ENCODE data around the gene CISD1.
A peak's percentile ranks its signal among the peaks of the same experiment; 100 is the strongest.

CISD1 gene

DNA sequence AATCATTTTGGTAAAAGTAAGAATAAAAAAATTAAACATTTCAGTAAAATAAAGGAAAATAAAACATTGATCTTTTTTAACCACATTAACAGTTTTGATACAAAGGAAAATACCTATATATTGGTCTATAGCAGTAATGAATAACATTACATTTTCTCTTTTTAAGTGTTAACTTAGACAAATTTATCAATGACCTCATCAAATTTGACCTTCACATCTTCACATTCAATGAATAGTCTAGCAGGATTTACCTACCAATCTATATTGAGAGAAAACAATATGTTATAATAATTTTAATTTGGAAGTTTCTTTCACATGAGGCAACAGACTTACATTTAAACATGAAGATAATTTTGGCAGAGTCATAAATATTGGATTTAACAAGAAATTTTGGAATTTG is 47.9 kb downstream of the CISD1 start:
- peak; percentile 83 for FAIRE-seq

DNA sequence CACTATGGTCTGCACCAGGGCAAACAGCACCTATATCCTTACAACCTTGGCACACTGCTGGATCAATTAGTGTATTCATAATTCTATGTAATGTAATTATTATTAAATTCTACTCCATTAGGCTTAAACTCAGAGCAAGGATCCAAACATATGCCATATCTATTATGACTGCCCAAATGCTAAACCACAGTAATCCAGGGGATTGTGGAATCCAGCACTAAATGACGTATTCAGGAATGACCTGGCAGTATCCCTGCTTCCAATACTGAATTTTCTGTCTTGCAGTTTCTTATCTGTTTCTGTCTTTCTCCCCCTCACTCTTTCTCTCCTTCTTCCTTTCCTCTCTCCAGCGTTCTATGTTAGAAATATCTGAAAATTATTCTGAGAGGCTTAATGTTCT is 49.4 kb downstream of the CISD1 start:
- FAIRE-seq = no peak

DNA sequence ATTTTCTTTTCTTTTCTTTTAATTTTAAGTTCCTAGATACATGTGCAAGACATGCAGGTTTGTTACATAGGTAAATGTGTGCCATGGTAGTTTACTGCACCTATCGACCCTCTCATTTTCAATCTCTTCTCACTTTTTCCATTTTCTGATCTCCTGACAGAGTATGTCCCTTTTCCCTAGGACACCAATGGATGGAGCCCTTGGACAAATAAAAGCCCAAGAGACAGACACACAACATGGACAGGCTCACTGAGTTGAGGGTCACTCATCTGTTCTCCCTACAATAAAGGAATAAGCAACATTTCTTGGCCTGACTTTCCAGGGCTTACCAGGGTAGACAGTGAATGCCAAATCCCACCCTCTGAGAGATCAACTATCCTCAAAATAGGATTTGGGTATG is 50.6 kb downstream of the CISD1 start:
- no peak for FAIRE-seq

DNA sequence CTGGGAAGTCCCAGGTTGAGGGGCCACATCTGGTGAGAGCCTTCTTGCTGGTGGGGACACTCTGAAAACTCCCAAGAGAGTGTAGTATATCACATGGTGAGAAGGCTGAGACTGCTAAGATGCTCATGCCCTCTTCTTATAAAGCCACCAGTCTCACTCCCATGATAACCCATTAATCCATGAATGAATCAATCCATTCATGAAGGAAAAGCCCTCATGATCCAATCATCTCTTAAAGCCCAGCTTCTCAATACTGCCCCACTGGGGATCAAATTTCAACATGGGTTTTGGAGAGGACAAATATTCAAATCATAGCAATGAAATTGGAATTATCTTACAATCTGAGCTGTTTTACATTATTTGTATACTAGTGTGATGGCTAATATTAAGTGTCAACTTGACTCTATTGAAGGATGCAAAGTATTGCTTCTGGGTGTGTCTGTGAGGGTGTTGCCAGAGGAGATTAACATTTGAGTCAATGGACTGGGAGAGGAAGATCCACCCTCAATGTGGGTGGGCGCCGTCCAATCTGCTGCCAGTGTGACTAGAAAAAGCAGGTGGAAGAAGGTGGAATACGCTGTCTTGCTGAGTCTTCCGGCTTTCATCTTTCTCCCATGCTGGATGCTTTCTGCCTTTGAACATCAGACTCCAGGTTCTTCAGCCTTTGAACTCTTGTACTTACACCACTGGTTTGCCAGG is 51.5 kb downstream of the CISD1 start:
- FAIRE-seq = no peak

DNA sequence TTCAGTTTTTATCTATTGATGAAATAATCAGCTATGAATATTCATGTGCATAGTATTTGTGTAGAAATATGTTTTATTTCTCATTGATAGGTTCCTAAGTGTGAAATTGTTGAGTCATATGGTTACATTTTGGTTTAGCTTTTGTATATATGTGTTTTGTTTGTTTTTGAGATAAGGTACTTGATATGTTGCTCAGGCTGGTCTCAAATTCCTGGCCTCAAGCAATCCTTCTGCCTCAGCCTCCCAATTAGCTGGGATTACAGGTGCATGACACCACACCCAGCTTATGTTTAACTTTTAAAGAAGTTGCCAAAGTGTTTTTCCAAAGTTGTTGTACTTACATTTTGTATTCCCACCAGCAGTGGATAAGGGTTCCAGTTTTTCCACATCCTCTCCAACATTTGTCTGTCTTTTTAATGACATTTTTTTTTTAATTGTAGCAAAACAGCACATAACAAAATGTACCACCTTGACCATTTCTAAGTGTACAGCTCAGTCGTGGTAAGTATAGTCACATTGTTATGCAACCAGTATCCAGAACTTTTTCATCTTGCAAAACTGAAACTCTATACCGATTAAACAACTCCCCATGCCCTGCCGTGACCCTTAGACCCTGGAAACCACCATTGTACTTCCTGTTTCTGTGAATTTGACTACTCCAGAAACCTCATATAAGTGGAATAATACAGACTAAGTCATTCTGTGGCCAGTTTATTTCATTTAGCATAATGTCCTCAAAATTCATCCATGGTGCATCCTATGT is 53.3 kb downstream of the CISD1 start:
- no peak for FAIRE-seq

DNA sequence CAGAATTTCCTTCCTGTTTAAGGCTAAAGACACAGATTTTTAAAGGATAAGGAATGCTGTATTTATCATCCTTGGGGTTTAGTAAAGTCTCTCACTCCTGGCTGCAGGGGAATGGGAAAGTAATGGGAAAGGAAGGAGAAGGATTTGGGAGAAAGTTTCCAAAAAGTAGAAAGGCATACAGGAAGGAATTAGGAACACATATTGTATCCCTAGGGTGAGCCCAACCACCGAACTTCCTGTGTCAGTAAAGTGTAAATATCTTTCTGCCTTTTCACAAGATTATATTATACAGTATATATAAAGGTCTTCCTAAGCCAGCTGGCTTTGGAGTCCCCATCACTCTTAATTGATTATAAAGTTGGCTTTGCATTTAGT is 53.9 kb downstream of the CISD1 start:
- no peak for FAIRE-seq

DNA sequence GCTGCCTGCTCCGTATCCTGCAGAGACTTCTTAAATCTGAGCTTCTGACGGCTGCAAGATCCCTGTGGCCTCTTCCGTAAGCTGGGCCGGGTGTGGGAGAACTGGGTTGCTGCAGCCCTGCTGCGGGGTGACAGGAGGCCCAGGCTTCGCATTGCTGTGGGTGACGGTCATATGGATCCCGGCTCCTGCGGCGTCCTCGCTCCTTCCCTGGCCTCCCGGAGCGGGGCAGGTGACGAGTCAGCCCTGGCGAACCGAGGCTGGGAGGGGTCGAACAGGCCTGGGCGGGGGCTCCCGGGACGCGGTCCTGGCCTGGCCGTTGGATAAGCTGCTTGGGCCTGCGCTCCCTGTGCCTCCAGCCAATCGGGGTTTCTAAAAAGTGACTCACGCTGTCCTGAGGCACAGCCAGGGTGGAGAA is 58.0 kb downstream of the CISD1 start:
- no peak for FAIRE-seq

DNA sequence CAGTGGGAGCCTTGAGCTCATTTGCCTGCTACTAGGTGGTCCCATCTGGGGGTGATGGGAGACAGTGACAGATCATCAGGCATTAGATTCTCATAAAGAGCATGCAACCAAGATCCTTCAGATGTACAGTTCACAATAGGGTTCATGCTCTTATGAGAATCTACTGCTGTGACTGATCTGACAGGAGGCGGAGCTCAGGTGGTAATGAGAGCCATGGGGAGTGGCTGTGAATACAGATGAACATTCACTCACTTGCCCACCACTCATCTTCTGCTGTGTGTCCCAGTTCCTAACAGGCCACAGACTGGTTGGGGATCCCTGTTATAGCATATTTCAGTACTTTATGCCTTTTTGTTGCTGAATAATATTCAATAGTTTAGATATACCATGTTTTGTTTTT is 59.3 kb downstream of the CISD1 start:
- FAIRE-seq = no peak

DNA sequence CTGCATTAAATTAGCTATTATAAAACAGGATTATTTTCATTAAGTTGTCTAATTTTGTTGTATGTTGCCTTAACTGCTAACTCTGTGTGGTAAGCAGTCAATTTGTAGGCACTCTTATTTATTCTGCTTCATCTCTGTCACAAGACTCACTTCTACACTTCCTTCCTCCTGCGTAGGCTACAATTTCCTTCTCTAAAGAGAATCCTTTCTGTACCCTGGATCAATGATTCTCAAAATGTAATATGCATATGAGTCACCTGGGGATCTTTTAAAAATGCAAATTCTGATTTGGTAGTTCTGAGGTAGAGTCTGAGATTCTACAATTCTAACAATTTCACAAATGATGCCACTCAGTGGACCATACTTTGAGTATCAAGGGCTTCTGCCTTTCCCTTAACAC is 61.5 kb downstream of the CISD1 start:
- FAIRE-seq = no peak

DNA sequence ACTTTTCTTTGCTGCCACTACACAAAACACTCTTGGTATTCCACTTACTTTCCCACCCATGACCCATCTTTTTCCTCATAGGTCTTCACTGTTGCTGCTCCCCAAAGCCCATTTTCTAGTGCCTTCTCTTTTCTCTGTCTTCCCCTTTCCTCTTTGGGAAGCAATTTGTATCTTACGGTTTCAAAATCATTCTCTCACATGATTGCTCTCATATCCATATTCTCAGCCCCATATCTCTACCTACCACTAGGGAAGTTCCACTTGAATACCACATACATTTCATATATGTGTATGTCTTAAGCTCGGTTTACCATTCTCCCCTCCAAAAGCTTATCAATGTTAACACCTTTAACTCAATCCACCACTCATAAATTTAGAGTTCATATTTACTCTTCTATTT is 62.7 kb downstream of the CISD1 start:
- FAIRE-seq = no peak

DNA sequence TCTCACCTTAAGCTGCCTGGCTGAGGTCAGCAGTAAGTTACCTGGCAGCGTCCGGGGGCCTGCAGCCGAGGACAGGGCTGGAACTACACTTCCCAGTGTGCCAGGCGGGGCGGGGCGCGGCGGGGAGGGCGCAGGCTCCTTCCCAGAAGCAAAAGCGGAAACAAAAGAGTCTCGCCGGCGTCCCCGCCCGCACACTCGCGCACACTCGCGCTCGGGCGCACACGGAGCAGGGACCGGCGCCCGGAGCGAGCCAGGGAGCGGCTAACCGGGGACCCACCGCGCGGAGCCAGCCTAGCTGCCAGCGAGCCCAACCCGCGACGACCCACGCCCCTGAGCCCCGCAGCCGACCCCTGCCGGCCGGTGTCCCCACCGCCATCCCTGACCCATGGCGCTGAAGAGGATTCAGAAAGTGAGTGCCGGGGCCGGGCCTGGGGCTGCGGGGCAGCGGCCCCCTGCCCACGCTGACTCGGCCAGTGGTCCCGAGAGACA is 65.9 kb downstream of the CISD1 start, which contains the start of gene UBE2D1:
Gene UBE2D1 (plus strand): TSS at position 190 of the 489 bp plus-strand sequence. CDS start 196 bp downstream, at position 386.
- FAIRE-seq = no peak

DNA sequence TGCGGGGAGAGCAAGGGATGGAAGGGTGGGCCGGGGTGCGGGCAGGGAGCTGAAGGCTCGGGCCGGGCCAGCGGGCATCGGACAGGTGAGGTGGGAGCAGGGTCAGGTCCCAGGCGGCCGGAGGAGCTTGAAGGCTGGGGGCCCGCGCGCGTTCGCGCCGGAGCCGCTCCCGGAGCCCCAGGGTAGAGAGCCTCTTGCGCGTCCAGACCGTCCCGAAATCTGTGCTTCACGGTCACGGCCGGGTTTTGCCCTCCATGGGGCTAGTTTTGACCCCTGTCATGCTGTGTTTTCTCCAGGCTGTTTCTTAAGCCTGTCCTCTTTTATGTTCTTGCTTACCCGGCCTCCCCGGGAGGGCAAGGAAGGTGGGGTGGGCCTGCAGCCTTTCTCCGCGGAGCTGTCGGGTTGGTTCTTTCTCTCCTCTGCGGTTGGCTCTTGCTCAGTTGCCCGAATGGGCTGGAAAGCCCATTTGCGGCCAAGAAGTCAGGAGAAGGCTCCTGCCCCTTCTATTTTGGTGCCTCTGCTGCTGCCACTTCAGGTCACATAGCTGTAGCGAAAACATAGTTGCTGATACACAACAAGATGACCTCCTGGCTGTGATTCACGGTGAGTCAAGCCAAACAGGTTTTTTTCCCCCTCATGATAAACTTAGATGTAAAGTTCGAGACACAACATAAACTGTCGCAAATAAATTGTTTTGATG is 66.5 kb downstream of the CISD1 start:
- FAIRE-seq = no peak

DNA sequence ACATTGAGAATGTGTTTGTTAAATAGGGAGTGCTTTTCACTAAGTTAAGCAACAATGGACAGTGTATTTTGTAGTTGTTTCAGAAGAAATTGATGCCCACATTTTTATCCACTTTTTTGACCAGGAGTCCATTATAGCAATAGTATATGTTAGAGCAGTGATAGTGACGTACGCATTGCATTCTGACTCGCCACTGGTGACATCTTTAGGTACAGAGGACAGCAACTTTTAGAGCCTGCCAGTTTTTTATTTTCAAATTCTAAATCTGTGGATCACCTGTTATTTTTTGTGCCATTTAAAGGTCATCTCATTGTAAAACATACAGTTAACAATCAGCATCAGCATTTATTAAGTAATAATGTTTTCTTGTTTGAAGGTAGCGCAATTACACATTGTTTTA is 67.3 kb downstream of the CISD1 start:
- no peak for FAIRE-seq

Measured in G401.6 (cell line).